Endothelial cell of umbilical vein (primary cell): ENCODE measurements around the gene TERT. TPM values are rescaled to one million over a fixed set of nuclear protein-coding genes. Genes with fewer than 3 reads are reported as not detected.

Source experiments
- BruUV-seq: library from RNA; stranded (reverse); fragments of 400-500 nt; replicated peaks from 2 replicates; lab custom pipeline; 2021; lab: Mats Ljungman, UMichigan
- CTCF ChIA-PET: fragments of 300-600, 350-600 bp; sonication (Branson Sonifier 250); formaldehyde crosslinking; loops from one replicate; lab custom pipeline; 2021; ENCODE audit warnings: antibody characterized with exemption, inconsistent platforms; lab: Charles Lee
- POLR2A ChIA-PET: fragments of 300-600, 350-600 bp; sonication (Branson Sonifier 250); formaldehyde crosslinking; loops from one replicate; lab custom pipeline; 2021; ENCODE audit warnings: antibody characterized with exemption, inconsistent platforms; lab: Charles Lee
- DNase-seq: peaks from one replicate; pipeline ENCODE4 v3.0.0-alpha.2; 2011; ENCODE audit warnings: low read depth, low spot score
- FAIRE-seq: peaks from 2 replicates; lab custom pipeline; 2011; peaks lifted over from hg19 to GRCh38; lab: Jason Lieb, UNC
- H2AFZ ChIP-seq: 2 replicates; pipeline ENCODE4 v1.6.0; 2012; ENCODE audit warnings: low read depth, low read length, control low read depth, inconsistent platforms
- H3K27ac ChIP-seq: 2 replicates; pipeline ENCODE4 v1.5.1; 2011; ENCODE audit warnings: low read depth, mild to moderate bottlenecking, control low read depth, low read length, moderate library complexity; ENCODE audit not compliant: insufficient read depth
- H3K27me3 ChIP-seq, 2 experiments: 2 replicates each; pipeline versions ENCODE4 v1.6.0 to v1.6.1; 2011; ENCODE audit warnings: low read length in 2 of 2, mixed read lengths in 1 of 2; ENCODE audit not compliant: control insufficient read depth in 2 of 2, insufficient read depth in 2 of 2
- H3K36me3 ChIP-seq, 2 experiments: 2 replicates in 1 of 2; 3 replicates in 1 of 2; pipeline ENCODE4 v1.5.1; 2011; ENCODE audit warnings: low read length in 2 of 2, mild to moderate bottlenecking in 1 of 2, moderate library complexity in 1 of 2; ENCODE audit not compliant: control insufficient read depth in 2 of 2, insufficient read depth in 2 of 2; ENCODE audit errors: extremely low read depth in 1 of 2
- H3K4me1 ChIP-seq: 3 replicates; pipeline ENCODE4 v1.5.1; 2011; ENCODE audit warnings: mild to moderate bottlenecking, low read length; ENCODE audit not compliant: control insufficient read depth, insufficient read depth; ENCODE audit errors: extremely low read depth
- H3K4me2 ChIP-seq: 2 replicates; pipeline ENCODE4 v1.6.1; 2011; ENCODE audit warnings: low read length, control low read depth, mixed read lengths; ENCODE audit not compliant: insufficient read depth
- H3K4me3 ChIP-seq, 3 experiments: fragments of 200-600 bp in 1 of 3; sonication (generic), shearing (Covaris generic) in 1 of 3; replicated peaks in 1 of 3; 2 replicates each; pipeline ENCODE4 v1.5.1; 2011 to 2016; ENCODE audit warnings: control low read depth in 3 of 3, low read length in 3 of 3, mild to moderate bottlenecking in 2 of 3, inconsistent platforms in 1 of 3, low read depth in 1 of 3, moderate library complexity in 1 of 3; ENCODE audit not compliant: insufficient read depth in 1 of 3
- H3K79me2 ChIP-seq: 2 replicates; pipeline ENCODE4 v1.6.0; 2012; ENCODE audit warnings: low read length, inconsistent platforms; ENCODE audit not compliant: control insufficient read depth, insufficient read depth
- H3K9ac ChIP-seq: replicated peaks from 2 replicates; pipeline ENCODE3; 2011; ENCODE audit warnings: low read length, control low read depth; ENCODE audit not compliant: insufficient read depth; ENCODE audit errors: extremely low read depth
- H3K9me1 ChIP-seq: replicated peaks from 3 replicates; pipeline ENCODE4 v1.6.0; 2011; ENCODE audit warnings: mild to moderate bottlenecking, low read length; ENCODE audit not compliant: control insufficient read depth, insufficient read depth; ENCODE audit errors: extremely low read depth
- H3K9me3 ChIP-seq: replicated peaks from 2 replicates; pipeline ENCODE4 v1.5.1; 2012; ENCODE audit warnings: low read length, inconsistent platforms; ENCODE audit not compliant: control insufficient read depth, insufficient read depth
- H4K20me1 ChIP-seq: replicated peaks from 2 replicates; pipeline ENCODE3; 2011; ENCODE audit warnings: mild to moderate bottlenecking, low read length; ENCODE audit not compliant: control insufficient read depth, insufficient read depth; ENCODE audit errors: extremely low read depth
- EZH2 ChIP-seq: IDR thresholded peaks from 2 replicates; pipeline ENCODE4 v1.6.1; 2012; ENCODE audit warnings: borderline replicate concordance, low read depth, mild to moderate bottlenecking, moderate library complexity, low read length, inconsistent platforms; ENCODE audit not compliant: severe bottlenecking
- FOS ChIP-seq: IDR thresholded peaks from 2 replicates; pipeline ENCODE4 v1.6.1; 2011; ENCODE audit warnings: mild to moderate bottlenecking, low read length, moderate library complexity, borderline replicate concordance; ENCODE audit not compliant: insufficient read depth
- GATA2 ChIP-seq: IDR thresholded peaks from 2 replicates; pipeline ENCODE4 v1.7.0; 2011; ENCODE audit warnings: low read depth, mild to moderate bottlenecking, moderate library complexity, mixed read lengths, low read length; ENCODE audit not compliant: insufficient read length, insufficient read depth
- JUN ChIP-seq: IDR thresholded peaks from 2 replicates; pipeline ENCODE4 v1.6.1; 2011; ENCODE audit warnings: borderline replicate concordance, low read depth; ENCODE audit not compliant: insufficient read length, insufficient read depth
- MYC ChIP-seq: IDR thresholded peaks from one replicate; pipeline ENCODE4 v1.6.1; 2011; ENCODE audit warnings: mild to moderate bottlenecking, low read depth, low read length
- POLR2A ChIP-seq: IDR thresholded peaks from 2 replicates; pipeline ENCODE4 v1.6.1; 2012; ENCODE audit warnings: low read depth, mild to moderate bottlenecking, control low read depth, low read length
- POLR2AphosphoS5 ChIP-seq: IDR thresholded peaks from 2 replicates; pipeline ENCODE4 v1.6.1; 2012; ENCODE audit warnings: low read depth, mild to moderate bottlenecking, control low read depth, low read length, moderate library complexity; ENCODE audit not compliant: insufficient read depth
- dilution Hi-C: fragments of 300-500 bp; cut with MboI; formaldehyde crosslinking; loops from one replicate; pipeline ENCODE4 v1.15.0; 2019; ENCODE audit warnings: low sequenced_read_pairs; ENCODE audit not compliant: extremely low pct_ligation_motif_present
- intact Hi-C: fragments of 100-400 bp; cut with micrococcal nuclease; formaldehyde crosslinking; loops from one replicate; pipeline ENCODE4 v1.10.0; 2022
- polyA plus RNA-seq, 4 experiments: library from polyadenylated mRNA; depleted of rRNA in 3 of 4; stranded (reverse) in 3 of 4; unstranded in 1 of 4; fragments of >200 nt; gene quantifications; 2 replicates each; pipeline versions ENCODE4 v1.2.1 to v1.2.3, GENCODE V29; 2011 to 2012; ENCODE audit warnings: missing spikeins in 1 of 4
- total RNA-seq: library from RNA; stranded (reverse); gene quantifications from 2 replicates; pipeline ENCODE4 v1.2.3, GENCODE V29; 2021
- TF ChIP-seq, protein P1 (sequence below): IDR thresholded peaks from 2 replicates; pipeline ENCODE4 v1.6.1; 2011; ENCODE audit not compliant: insufficient read depth, insufficient read length
- TF ChIP-seq, protein P2 (sequence below), 2 donors: IDR thresholded peaks; 1 replicate in 1 of 2; 2 replicates in 1 of 2; pipeline ENCODE4 v1.5.1; 2011; ENCODE audit warnings: low read length in 2 of 2, mild to moderate bottlenecking in 2 of 2, moderate library complexity in 2 of 2, control low read depth in 1 of 2, inconsistent platforms in 1 of 2, low read depth in 1 of 2; ENCODE audit not compliant: insufficient read depth in 1 of 2; ENCODE audit errors: extremely low read depth in 1 of 2

TERT gene
- total and polyA plus RNA-seq, 2 donors (not counting 3 experiments of a cell fraction or from before 2014, with no cell fraction given), result 0.04 TPM; not detected in 1

- ChIA-PET CTCF (no interaction called here), POLR2A (no interaction called here)
- no peak overlapping the region for H2AFZ ChIP-seq
- no peak overlapping the region for H3K4me2 ChIP-seq
- H3K27ac ChIP-seq, result no peak overlapping the region
- H3K79me2 ChIP-seq, result no peaks in the 10 kb centered on the region
- no peaks in the 10 kb centered on the region for H3K9me3 ChIP-seq
- FAIRE-seq (no peak), DNase-seq (no peak)
- no peaks in the 10 kb centered on the region for H3K27me3 ChIP-seq
- no peak overlapping the region for H3K4me3 ChIP-seq
- BruUV-seq, result no TSS peak
- no peaks in the 10 kb centered on the region for H3K4me1 ChIP-seq
- dilution Hi-C loops (no loop called here), intact Hi-C loops (no loop called here)
- TF ChIP-seq, protein P1, sequence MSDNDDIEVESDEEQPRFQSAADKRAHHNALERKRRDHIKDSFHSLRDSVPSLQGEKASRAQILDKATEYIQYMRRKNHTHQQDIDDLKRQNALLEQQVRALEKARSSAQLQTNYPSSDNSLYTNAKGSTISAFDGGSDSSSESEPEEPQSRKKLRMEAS, result no peak
- TF ChIP-seq FOS, result no peak
- no peak for TF ChIP-seq JUN
- TF ChIP-seq GATA2, result no peak
- TF ChIP-seq MYC, result no peak
- no peak for TF ChIP-seq POLR2A
- no peak for TF ChIP-seq POLR2AphosphoS5
- TF ChIP-seq, protein P2, sequence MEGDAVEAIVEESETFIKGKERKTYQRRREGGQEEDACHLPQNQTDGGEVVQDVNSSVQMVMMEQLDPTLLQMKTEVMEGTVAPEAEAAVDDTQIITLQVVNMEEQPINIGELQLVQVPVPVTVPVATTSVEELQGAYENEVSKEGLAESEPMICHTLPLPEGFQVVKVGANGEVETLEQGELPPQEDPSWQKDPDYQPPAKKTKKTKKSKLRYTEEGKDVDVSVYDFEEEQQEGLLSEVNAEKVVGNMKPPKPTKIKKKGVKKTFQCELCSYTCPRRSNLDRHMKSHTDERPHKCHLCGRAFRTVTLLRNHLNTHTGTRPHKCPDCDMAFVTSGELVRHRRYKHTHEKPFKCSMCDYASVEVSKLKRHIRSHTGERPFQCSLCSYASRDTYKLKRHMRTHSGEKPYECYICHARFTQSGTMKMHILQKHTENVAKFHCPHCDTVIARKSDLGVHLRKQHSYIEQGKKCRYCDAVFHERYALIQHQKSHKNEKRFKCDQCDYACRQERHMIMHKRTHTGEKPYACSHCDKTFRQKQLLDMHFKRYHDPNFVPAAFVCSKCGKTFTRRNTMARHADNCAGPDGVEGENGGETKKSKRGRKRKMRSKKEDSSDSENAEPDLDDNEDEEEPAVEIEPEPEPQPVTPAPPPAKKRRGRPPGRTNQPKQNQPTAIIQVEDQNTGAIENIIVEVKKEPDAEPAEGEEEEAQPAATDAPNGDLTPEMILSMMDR (IDR thresholded peaks at IDR 0.05; ENCODE audit: extremely low read depth in 1 of 2, insufficient read depth in 1 of 2, low read depth in 1 of 2, low read length in 2 of 2), result no peak
- no peak for TF ChIP-seq EZH2
- no peak overlapping the region for H3K9ac ChIP-seq
- H3K9me1 ChIP-seq, result no peaks in the 10 kb centered on the region
- H4K20me1 ChIP-seq, result no peaks in the 10 kb centered on the region
- no peaks in the 10 kb centered on the region for H3K36me3 ChIP-seq
These were observed 28.1 kb downstream of the TERT start for GRCh38 chr5:1266791-1267190.
